Keratinocyte (primary cell): ENCODE data around the gene MAPRE3. TPM values are rescaled to one million over a fixed set of nuclear protein-coding genes. Genes with fewer than 3 reads are reported as not detected.

ENCODE experiments used
- DNase-seq: peaks from one replicate; pipeline ENCODE4 v3.0.0-alpha.2; 2011; ENCODE audit warnings: low read depth, missing footprints, low spot score
- FAIRE-seq: peaks from 2 replicates; lab custom pipeline; 2011; peaks lifted over from hg19 to GRCh38; lab: Jason Lieb, UNC
- H2AFZ ChIP-seq: 2 replicates; pipeline ENCODE4 v1.6.0; 2012; ENCODE audit warnings: low read length, control low read depth, inconsistent platforms; ENCODE audit not compliant: control insufficient read depth
- H3K27ac ChIP-seq: 2 replicates; pipeline ENCODE4 v1.5.1; 2011; ENCODE audit warnings: low read length; ENCODE audit not compliant: control insufficient read depth, insufficient read depth
- H3K27me3 ChIP-seq: 3 replicates; pipeline ENCODE4 v1.6.0; 2011; ENCODE audit warnings: low read length; ENCODE audit not compliant: control insufficient read depth, insufficient read depth; ENCODE audit errors: extremely low read depth
- H3K36me3 ChIP-seq, 2 experiments: 2 replicates in 1 of 2; 3 replicates in 1 of 2; pipeline ENCODE4 v1.5.1; 2011; ENCODE audit warnings: low read length in 2 of 2, mild to moderate bottlenecking in 1 of 2; ENCODE audit not compliant: control insufficient read depth in 2 of 2, insufficient read depth in 2 of 2; ENCODE audit errors: extremely low read depth in 1 of 2
- H3K4me1 ChIP-seq: 3 replicates; pipeline ENCODE4 v1.5.1; 2011; ENCODE audit warnings: low read length; ENCODE audit not compliant: control insufficient read depth, insufficient read depth; ENCODE audit errors: extremely low read depth
- H3K4me2 ChIP-seq: 3 replicates; pipeline ENCODE4 v1.6.0; 2011; ENCODE audit warnings: low read depth, low read length; ENCODE audit not compliant: control insufficient read depth, insufficient read depth; ENCODE audit errors: extremely low read depth
- H3K4me3 ChIP-seq, 3 experiments: fragments of 200-600 bp in 1 of 3; sonication (generic) in 1 of 3; 2 replicates in 2 of 3; 3 replicates in 1 of 3; pipeline ENCODE4 v1.5.1; 2011 to 2016; ENCODE audit warnings: low read length in 3 of 3, mild to moderate bottlenecking in 3 of 3, control low read depth in 2 of 3, inconsistent platforms in 1 of 3, low read depth in 1 of 3, mixed read lengths in 1 of 3, mixed run types in 1 of 3, moderate library complexity in 1 of 3; ENCODE audit not compliant: control insufficient read depth in 2 of 3, insufficient read depth in 2 of 3; ENCODE audit errors: extremely low read depth in 1 of 3
- H3K79me2 ChIP-seq: 2 replicates; pipeline ENCODE4 v1.6.0; 2012; ENCODE audit warnings: low read length; ENCODE audit not compliant: control insufficient read depth, insufficient read depth
- H3K9ac ChIP-seq: 3 replicates; pipeline ENCODE4 v1.6.0; 2011; ENCODE audit warnings: low read length; ENCODE audit not compliant: control insufficient read depth, insufficient read depth; ENCODE audit errors: extremely low read depth
- H3K9me1 ChIP-seq: 3 replicates; pipeline ENCODE4 v1.6.0; 2011; ENCODE audit warnings: low read length; ENCODE audit not compliant: control insufficient read depth, insufficient read depth; ENCODE audit errors: extremely low read depth
- H3K9me3 ChIP-seq: 2 replicates; pipeline ENCODE4 v1.5.1; 2012; ENCODE audit warnings: low read depth, low read length; ENCODE audit not compliant: control insufficient read depth
- H4K20me1 ChIP-seq: 3 replicates; pipeline ENCODE4 v1.6.0; 2011; ENCODE audit warnings: low read length; ENCODE audit not compliant: control insufficient read depth, insufficient read depth; ENCODE audit errors: extremely low read depth
- EZH2 ChIP-seq: IDR thresholded peaks from one replicate; pipeline ENCODE4 v1.6.1; 2012; ENCODE audit warnings: inconsistent platforms, mild to moderate bottlenecking, low read length, moderate library complexity
- dilution Hi-C: fragments of 300-500 bp; cut with MboI; formaldehyde crosslinking; loops from one replicate; pipeline ENCODE4 v1.7.0; 2020; ENCODE audit warnings: low sequenced_read_pairs; ENCODE audit not compliant: extremely low pct_ligation_motif_present
- polyA plus RNA-seq, 5 experiments: library from polyadenylated mRNA; depleted of rRNA in 3 of 5; stranded (reverse) in 3 of 5; stranded (forward) in 1 of 5; unstranded in 1 of 5; fragments of >200 nt; gene quantifications; 1 replicate in 1 of 5; 2 replicates in 3 of 5; 3 replicates in 1 of 5; pipeline versions ENCODE4 v1.2.1 to v1.2.3, GENCODE V29; 2011 to 2012; ENCODE audit warnings: missing spikeins in 2 of 5, low read depth in 1 of 5, low replicate concordance in 1 of 5
- TF ChIP-seq, protein P1 (sequence below), 3 experiments: IDR thresholded peaks in 1 of 3; conservative IDR thresholded peaks in 1 of 3; optimal IDR thresholded peaks in 1 of 3; 2 replicates in 2 of 3; 3 replicates in 1 of 3; pipeline versions ENCODE3 to v1.5.1; 2011; ENCODE audit warnings: low read length in 3 of 3, mild to moderate bottlenecking in 3 of 3, moderate library complexity in 2 of 3, control low read depth in 1 of 3, inconsistent platforms in 1 of 3; ENCODE audit not compliant: insufficient read depth in 2 of 3; ENCODE audit errors: extremely low read depth in 1 of 3

MAPRE3 gene
- polyA plus RNA-seq, 1 donor (not counting 4 experiments of a cell fraction or from before 2014, with no cell fraction given) = 12.6 TPM

DNA sequence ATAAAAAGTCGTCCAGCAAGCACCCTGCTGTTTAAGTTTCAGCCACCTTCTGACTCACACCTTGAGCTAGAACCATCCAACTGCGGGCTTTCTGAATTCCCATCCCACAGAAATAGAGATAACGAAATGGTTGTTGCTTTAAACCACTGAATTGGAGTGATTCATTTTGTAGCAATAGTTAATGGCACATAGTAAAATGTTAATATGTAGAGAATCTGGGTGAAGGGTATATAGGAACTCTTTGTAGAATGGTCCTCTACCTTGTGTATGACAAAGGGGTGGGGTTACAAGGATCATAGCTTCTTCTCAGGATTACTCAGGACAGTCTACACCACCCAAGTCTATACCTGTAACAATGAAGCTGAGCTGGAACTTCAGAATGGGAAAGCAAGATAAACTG is 2.4 kb upstream of the MAPRE3 start:
- Histone ChIP-seq H2AFZ (no peak overlapping the region), H3K9ac (no peak overlapping the region), H3K27ac (no peak overlapping the region), H3K4me1 (peaks cover 20% of the 10 kb centered on the region), H3K79me2 (no peaks in the 10 kb centered on the region), H3K36me3 (no peaks in the 10 kb centered on the region), H3K9me1 (no peaks in the 10 kb centered on the region), H3K9me3 (no peaks in the 10 kb centered on the region), H3K27me3 (peaks cover 8% of the 10 kb centered on the region), H3K4me2 (no peak overlapping the region), H4K20me1 (no peaks in the 10 kb centered on the region), H3K4me3 (no peak overlapping the region)
- no peak for TF ChIP-seq EZH2
- TF ChIP-seq, protein P1, sequence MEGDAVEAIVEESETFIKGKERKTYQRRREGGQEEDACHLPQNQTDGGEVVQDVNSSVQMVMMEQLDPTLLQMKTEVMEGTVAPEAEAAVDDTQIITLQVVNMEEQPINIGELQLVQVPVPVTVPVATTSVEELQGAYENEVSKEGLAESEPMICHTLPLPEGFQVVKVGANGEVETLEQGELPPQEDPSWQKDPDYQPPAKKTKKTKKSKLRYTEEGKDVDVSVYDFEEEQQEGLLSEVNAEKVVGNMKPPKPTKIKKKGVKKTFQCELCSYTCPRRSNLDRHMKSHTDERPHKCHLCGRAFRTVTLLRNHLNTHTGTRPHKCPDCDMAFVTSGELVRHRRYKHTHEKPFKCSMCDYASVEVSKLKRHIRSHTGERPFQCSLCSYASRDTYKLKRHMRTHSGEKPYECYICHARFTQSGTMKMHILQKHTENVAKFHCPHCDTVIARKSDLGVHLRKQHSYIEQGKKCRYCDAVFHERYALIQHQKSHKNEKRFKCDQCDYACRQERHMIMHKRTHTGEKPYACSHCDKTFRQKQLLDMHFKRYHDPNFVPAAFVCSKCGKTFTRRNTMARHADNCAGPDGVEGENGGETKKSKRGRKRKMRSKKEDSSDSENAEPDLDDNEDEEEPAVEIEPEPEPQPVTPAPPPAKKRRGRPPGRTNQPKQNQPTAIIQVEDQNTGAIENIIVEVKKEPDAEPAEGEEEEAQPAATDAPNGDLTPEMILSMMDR (optimal IDR thresholded peaks at IDR 0.05 in 1 of 3, IDR thresholded peaks at IDR 0.05 in 1 of 3, conservative IDR thresholded peaks at IDR 0.05 in 1 of 3; ENCODE audit: extremely low read depth in 1 of 3, insufficient read depth in 2 of 3, low read length in 3 of 3) = no peak
- no peak for DNase-seq
- dilution Hi-C loops = no loop called here
- no peak for FAIRE-seq

DNA sequence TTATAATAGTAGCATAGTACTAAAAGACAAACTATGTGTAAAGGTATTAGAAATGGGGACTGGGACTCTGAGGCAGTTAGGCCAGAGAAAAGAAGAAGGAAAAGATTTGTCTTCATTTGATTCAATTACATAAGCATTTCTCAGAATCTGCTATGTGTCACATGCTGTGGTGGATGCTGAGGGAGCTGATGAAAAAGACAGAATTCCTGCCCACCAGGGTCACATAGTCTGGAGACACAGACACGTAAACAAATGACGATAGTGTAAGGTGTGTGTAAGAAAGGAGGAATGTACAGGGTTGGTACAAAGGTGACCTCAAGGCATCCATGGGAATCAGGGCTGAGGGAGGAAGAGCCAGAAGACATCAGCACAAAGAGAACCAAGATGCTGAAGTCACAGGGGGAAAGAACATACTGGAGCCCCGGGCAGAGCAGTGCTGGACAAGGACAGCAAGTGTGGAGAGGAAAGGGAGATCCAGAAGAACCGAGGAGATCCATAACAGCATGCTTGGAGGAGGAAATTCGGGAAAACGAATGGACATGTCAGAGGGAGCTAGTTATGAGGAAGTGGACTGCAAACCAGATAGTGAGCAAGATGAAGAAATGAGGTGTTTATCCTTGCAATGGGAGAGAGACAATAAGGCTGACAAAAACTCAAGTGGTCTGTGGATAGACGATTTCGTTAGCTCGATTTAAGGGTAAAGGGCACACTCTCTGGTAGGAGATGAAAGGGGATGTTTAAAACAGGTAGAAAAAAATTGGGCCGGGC is 1.2 kb upstream of the MAPRE3 start:
- TF ChIP-seq, protein P1 (optimal IDR thresholded peaks at IDR 0.05 in 1 of 3, IDR thresholded peaks at IDR 0.05 in 1 of 3, conservative IDR thresholded peaks at IDR 0.05 in 1 of 3; ENCODE audit: extremely low read depth in 1 of 3, insufficient read depth in 2 of 3, low read length in 3 of 3) = no peak
- TF ChIP-seq EZH2 = peak; percentile 17
- Histone ChIP-seq H3K36me3 (no peaks in the 10 kb centered on the region), H3K4me1 (peaks cover 20% of the 10 kb centered on the region), H3K9me3 (no peaks in the 10 kb centered on the region), H3K27me3 (peaks cover 8% of the 10 kb centered on the region), H3K27ac (no peak overlapping the region), H3K4me2 (no peak overlapping the region), H2AFZ (no peak overlapping the region), H3K4me3 (no peak overlapping the region), H4K20me1 (no peaks in the 10 kb centered on the region), H3K9ac (no peak overlapping the region), H3K9me1 (no peaks in the 10 kb centered on the region), H3K79me2 (peaks cover 2% of the 10 kb centered on the region)
- DNase-seq (no peak), FAIRE-seq (no peak)
- dilution Hi-C loops = no loop called here
